Endothelial cell of hepatic sinusoid (primary cell): Measurements from ENCODE around the gene RAD9A.

Experiments used
- in situ Hi-C: cut with HindIII; loops from 2 replicates; pipeline ENCODE4 v1.10.0; 2017; ENCODE audit warnings: low sequenced_read_pairs

RAD9A gene

GRCh38 chr11:67373648-67374570 is 17.9 kb upstream of the RAD9A start:
- in situ Hi-C loops = no loop called here

GRCh38 chr11:67374571-67375281 is 17.1 kb upstream of the RAD9A start:
- in situ Hi-C loops = no loop called here

- in situ Hi-C loops = no loop called here
These were observed 16.3 kb upstream of the RAD9A start for GRCh38 chr11:67375320-67376055.

- in situ Hi-C loops = no loop called here
These were observed 15.5 kb upstream of the RAD9A start for GRCh38 chr11:67376063-67376820.

DNA sequence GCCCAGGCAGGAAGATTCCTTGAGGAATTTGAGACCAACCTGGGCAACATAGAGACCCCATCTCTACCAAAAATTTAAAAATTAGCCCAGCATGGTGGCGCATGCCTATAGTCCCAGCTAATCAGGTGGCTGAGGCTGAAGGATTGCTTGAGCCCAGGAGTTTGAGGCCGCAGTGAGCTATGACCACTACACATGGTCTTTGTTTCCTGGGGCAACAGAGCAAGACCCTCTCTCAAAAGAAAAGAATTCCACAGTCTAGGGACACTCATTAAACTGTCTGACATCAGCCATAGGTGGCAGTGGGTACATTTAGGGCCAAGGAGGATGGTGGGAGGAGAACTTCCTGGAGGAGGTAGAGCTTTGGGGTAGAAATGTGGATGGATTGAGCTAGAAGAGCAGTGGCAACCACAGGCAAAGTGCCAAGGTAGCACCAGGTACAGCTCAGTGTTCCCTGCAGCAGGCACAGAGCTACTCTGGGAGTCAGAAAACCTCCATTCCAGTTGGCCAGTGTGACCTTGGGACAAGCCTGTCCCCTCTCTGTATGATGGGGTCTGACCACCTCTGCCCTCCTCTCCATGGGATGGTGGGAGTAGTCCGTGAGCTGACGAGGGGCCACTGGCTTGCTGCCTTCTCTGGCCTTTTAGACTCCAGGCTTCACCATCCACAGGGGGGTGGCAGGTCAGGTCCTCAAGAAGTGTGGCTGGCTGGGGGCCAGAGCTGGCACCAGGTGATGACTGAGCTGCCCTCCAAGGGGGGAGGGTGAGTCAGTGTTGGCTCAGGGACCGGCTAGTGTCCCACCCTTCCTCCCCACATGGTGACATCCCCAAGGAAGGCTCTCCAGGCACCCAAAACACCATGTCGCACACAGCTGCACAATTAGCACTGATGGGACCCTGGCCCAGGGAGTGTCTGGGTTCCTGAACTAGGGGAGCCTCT is 14.6 kb upstream of the RAD9A start:
- in situ Hi-C loops = no loop called here

DNA sequence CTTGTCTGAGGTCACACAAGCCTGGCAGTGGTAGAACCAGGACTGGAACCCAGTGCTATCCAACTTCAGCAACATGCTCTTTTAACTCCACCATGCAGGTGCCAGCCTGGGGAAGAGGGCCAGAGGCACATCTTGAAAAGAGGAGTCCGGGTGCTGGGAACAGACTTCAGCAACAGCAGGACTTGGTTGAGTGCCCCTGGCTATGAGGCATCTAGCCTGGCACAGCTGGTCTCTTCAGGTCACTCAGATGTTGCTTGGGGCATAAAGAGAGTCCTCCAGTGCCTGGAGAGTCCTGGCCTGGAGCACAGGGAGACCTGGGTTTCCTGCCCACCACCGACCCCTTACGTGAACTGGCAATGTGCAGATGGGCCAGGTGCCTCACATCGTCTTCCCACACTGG is 13.2 kb upstream of the RAD9A start:
- in situ Hi-C loops = no loop called here

DNA sequence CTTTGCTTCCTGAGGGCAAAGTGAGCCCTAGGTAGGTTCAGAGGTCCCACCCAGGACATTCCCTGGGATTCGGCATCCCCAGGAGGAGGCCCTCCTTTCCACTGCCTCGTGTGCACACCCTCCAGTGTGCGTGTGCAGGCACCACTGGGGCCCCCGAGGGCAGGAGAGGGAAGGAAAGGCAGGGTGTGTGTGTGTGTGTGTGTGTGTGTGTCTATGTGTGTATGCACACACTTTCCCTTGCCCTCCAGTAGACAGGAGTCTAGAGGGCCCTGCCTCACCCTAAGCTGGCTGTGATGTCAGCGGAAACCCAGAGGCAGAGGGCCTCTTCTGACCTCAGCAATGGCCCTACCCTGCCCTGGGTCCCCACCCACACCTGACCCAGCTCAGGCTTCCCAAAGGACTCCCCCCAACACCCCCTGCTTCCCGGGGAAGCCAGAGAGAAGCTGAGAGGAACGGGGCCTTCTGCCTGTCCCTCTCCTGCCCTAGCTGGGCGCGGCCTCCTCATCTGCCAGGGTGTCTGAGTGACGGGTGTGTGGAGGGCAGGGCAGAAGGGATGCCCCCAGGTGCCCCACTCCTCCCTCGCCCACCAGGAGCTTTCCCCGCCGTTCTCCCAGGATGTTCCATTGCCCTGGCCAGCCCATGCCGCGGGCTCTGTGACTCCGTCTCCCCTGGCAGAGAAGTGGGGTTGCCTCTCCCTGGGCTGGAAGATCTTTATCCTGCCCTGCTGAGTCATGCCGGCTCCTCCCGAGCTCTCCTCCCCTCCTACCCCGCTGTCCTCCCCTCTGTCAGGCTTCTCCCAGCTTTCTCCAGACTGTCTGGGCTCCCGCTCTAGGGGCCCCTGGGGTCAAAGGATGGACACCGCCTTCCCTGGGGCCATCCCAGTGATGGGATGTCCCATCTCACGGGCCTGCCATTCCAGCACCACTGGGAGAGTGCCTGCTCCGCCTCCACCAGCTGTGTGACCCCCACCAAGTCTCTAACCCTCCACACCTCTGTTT is 12.4 kb upstream of the RAD9A start:
- in situ Hi-C loops = loop anchor here (10.0 kb wide), 1 partner anchor 125 kb away; no protein-coding TSS in a partner anchor

GRCh38 chr11:67381244-67381972 is 10.4 kb upstream of the RAD9A start:
- in situ Hi-C loops = loop anchor here (10.0 kb wide), 1 partner anchor 127 kb away; no protein-coding TSS in a partner anchor

GRCh38 chr11:67382276-67383136 is 9.3 kb upstream of the RAD9A start:
- in situ Hi-C loops = loop anchor here (10.0 kb wide), 1 partner anchor 128 kb away; no protein-coding TSS in a partner anchor

DNA sequence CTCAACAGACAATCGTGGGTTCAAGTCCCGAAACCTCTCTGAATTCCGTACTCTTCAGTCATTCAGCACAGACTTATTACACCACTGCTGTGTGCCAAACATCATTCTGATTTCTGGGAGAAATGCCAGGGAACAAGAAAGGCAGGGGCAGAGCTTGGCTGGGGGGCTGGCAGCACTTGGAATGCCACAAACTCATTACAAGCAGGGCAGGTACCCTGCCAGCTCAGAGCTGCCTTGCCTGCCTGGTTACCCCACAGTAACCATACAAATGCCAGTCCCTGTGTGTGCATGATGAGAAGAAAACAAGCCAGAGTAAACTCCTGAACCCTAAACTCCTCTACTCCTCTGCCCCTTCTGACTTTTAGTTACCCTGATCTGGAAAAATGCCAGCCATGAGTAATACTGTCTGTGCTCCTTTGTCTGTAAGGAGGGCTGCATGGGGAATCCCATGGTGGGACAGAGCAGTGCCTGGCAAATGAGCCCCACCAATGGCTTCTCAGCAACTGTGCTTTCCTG is 6.9 kb upstream of the RAD9A start:
- in situ Hi-C loops = loop anchor here (5.0 to 10.0 kb wide), 2 partner anchors 38 to 130 kb away; no protein-coding TSS in a partner anchor

GRCh38 chr11:67387069-67387468 is 4.7 kb upstream of the RAD9A start:
- in situ Hi-C loops = loop anchor here (5.0 to 10.0 kb wide), 2 partner anchors 40 to 132 kb away; no protein-coding TSS in a partner anchor

- in situ Hi-C loops = loop anchor here (5.0 to 10.0 kb wide), 2 partner anchors 40 to 133 kb away; no protein-coding TSS in a partner anchor
These were observed 4.3 kb upstream of the RAD9A start for GRCh38 chr11:67387518-67387917.

GRCh38 chr11:67389477-67389876 is 2.3 kb upstream of the RAD9A start:
- in situ Hi-C loops = loop anchor here (5.0 to 10.0 kb wide), 2 partner anchors 42 to 135 kb away; no protein-coding TSS in a partner anchor

DNA sequence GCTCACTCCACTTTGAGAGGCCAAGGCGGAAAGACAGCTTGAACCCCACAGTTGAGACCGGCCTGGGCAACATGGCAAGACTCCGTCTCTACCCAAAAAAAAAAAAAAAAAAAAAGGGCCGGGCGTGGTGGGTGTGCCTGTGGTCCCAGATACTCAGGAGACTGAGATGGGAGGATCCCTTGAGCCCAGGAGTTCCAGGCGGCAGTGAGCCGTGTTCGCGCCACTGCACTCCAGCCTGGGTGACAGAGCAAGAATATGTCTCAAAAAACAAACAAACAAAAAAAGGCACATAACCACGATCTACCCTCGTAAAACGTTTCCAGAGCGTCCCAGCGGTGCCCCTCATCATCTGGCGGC is 861 bp upstream of the RAD9A start:
- in situ Hi-C loops = no loop called here

DNA sequence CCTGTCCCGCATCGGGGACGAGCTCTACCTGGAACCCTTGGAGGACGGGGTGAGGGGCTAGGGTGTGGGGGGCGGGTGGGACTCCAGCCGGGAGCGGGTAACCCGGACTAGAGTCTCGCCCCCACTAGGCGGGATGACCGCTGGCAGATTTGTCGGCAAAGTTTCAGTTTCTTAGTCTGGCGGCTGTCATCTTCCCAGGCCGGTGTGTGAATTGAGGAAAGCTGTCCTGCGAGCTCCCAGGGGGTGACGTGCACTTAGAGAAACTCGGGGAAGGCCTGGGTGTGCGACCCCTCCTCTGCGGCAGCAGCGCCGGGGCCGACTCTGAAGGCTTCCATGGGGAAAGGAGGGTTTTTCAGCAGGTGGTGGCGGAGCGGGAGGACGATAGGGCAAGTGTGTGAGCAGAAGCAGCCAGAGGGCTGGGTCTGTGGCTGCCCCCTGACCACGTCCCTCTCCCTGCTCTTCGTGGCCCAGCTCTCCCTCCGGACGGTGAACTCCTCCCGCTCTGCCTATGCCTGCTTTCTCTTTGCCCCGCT is 463 bp downstream of the RAD9A start:
- in situ Hi-C loops = no loop called here

DNA sequence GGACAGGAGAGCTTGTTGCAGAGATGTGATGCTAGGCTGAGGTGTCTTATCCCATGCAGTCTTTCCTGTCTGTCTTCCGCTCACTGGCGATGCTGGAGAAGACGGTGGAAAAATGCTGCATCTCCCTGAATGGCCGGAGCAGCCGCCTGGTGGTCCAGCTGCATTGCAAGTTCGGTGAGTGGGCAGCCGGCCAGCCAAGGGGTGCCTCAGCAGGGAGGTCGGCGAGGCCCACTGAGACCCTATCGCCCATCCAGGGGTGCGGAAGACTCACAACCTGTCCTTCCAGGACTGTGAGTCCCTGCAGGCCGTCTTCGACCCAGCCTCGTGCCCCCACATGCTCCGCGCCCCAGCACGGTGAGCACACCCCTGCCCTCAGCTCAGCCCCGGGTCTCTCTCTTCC is 1.7 kb downstream of the RAD9A start:
- in situ Hi-C loops = no loop called here
